ENCODE data around the gene TSPEAR. TPM values are rescaled to one million over a fixed set of nuclear protein-coding genes. Genes with fewer than 3 reads are reported as not detected.
"Not testable (repeated sequence)": the region's sequence is repeated elsewhere in the genome, so short reads cannot be mapped to it uniquely, and the experiment has no call there.

TSPEAR gene
- total and polyA plus RNA-seq, 10 donors = 0.02 to 0.22 (median 0.03) TPM; not detected in 7

- no peak for DNase-seq
Observed at GRCh38 chr21:44643741-44644310, 67.5 kb downstream of the TSPEAR start.

GRCh38 chr21:44640761-44641160 is 70.6 kb downstream of the TSPEAR start:
- peaks cover 0 to 48% (median 43%) of the 10 kb centered on the region in 8 donors for H3K9me3 ChIP-seq
- intact Hi-C loops (cut with DNase I; ENCODE audit: low total_unique reads) = no loop called here
- H3K27me3 ChIP-seq (replicated peaks in 1 of 7) = peaks cover 0 to 41% (median 4%) of the 10 kb centered on the region in 7 donors
- no peaks in the 10 kb centered on the region for H3K4me1 ChIP-seq
- no peak overlapping the region for H3K27ac ChIP-seq
- 73 to 94% (median 84%) methylated on average over 5 of the region's 5 CpGs for WGBS, 5 donors
- TF ChIP-seq POLR2AphosphoS5 (IDR thresholded peaks at IDR 0.05) = no peak
- TF ChIP-seq POLR2A (IDR thresholded peaks at IDR 0.05) = no peak
- no peak for TF ChIP-seq CTCF (IDR thresholded peaks at IDR 0.05 in 8 of 11, conservative IDR thresholded peaks at IDR 0.05 in 3 of 11)
- no peak for DNase-seq
- no peak overlapping the region for H3K4me3 ChIP-seq
- no peaks in the 10 kb centered on the region for H3K36me3 ChIP-seq

More at GRCh38 chr21:44643741-44644310, 67.5 kb downstream of the TSPEAR start:
- H3K27ac ChIP-seq = no peak overlapping the region
- no peak for TF ChIP-seq POLR2A (IDR thresholded peaks at IDR 0.05)
- no peak for TF ChIP-seq CTCF (IDR thresholded peaks at IDR 0.05 in 8 of 11, conservative IDR thresholded peaks at IDR 0.05 in 3 of 11)
- TF ChIP-seq POLR2AphosphoS5 (IDR thresholded peaks at IDR 0.05) = no peak
- WGBS, 5 donors = 63 to 80% (median 75%) methylated on average over 14 of the region's 14 CpGs
- no peaks in the 10 kb centered on the region for H3K36me3 ChIP-seq
- H3K9me3 ChIP-seq = peaks cover 0 to 49% (median 43%) of the 10 kb centered on the region in 8 donors
- H3K4me1 ChIP-seq = no peaks in the 10 kb centered on the region
- H3K27me3 ChIP-seq (replicated peaks in 1 of 7) = peaks cover 0 to 44% (median 4%) of the 10 kb centered on the region in 7 donors
- no peak overlapping the region for H3K4me3 ChIP-seq
- intact Hi-C loops (cut with DNase I; ENCODE audit: low total_unique reads) = no loop called here

- Histone ChIP-seq H3K9me3 (peaks cover 0 to 34% (median 29%) of the 10 kb centered on the region in 8 donors), H3K27me3 (replicated peaks in 1 of 7) (peaks cover 0 to 46% (median 4%) of the 10 kb centered on the region in 7 donors), H3K4me1 (no peaks in the 10 kb centered on the region), H3K4me3 (no peak overlapping the region), H3K36me3 (no peaks in the 10 kb centered on the region), H3K27ac (no peak overlapping the region)
- DNase-seq = no peak
- no peak for TF ChIP-seq POLR2A (IDR thresholded peaks at IDR 0.05)
- no peak for TF ChIP-seq CTCF (IDR thresholded peaks at IDR 0.05 in 8 of 11, conservative IDR thresholded peaks at IDR 0.05 in 3 of 11)
- TF ChIP-seq POLR2AphosphoS5 (IDR thresholded peaks at IDR 0.05) = no peak
- 80 to 91% (median 89%) methylated on average over 12 of the region's 12 CpGs for WGBS, 5 donors
- intact Hi-C loops (cut with DNase I; ENCODE audit: low total_unique reads) = no loop called here
Observed at GRCh38 chr21:44639331-44639655, 72.1 kb downstream of the TSPEAR start.

- Histone ChIP-seq H3K27me3 (replicated peaks in 1 of 7) (peaks cover 0 to 46% (median 4%) of the 10 kb centered on the region in 7 donors), H3K9me3 (peaks cover 0 to 30% (median 23%) of the 10 kb centered on the region in 8 donors)
- H3K27ac ChIP-seq; H3K4me3 ChIP-seq; intact Hi-C loops (cut with DNase I; ENCODE audit: low total_unique reads); DNase-seq; H3K4me1 ChIP-seq; H3K36me3 ChIP-seq: not testable (repeated sequence)
- WGBS, 5 donors = 71 to 82% (median 79%) methylated on average over 14 to 21 of the region's 21 CpGs
Observed at GRCh38 chr21:44638506-44639330, 72.7 kb downstream of the TSPEAR start.

GRCh38 chr21:44637851-44638348 is 73.5 kb downstream of the TSPEAR start:
- DNase-seq; intact Hi-C loops (cut with DNase I; ENCODE audit: low total_unique reads); H3K36me3 ChIP-seq; H3K4me1 ChIP-seq; H3K4me3 ChIP-seq; H3K27ac ChIP-seq: not testable (repeated sequence)
- peaks cover under 1 to 30% (median 18%) of the 10 kb centered on the region in 8 donors for H3K9me3 ChIP-seq
- 72 to 89% (median 77%) methylated on average over 9 to 12 of the region's 12 CpGs for WGBS, 5 donors
- H3K27me3 ChIP-seq (replicated peaks in 1 of 7) = peaks cover 0 to 46% (median 4%) of the 10 kb centered on the region in 7 donors

Measured in spleen (tissue), 11 donors.